GM18951 (cell line): ENCODE data around the gene HAGHL.
A peak's percentile ranks its signal among the peaks of the same experiment; 100 is the strongest.

Experiments used
- POLR2A ChIP-seq: IDR thresholded peaks from 4 replicates; pipeline ENCODE4 v1.6.1; 2011; ENCODE audit warnings: mild to moderate bottlenecking; ENCODE audit not compliant: insufficient read length, insufficient read depth; ENCODE audit errors: extremely low read depth
- in situ Hi-C: fragments of 300-500 bp; cut with MboI; formaldehyde crosslinking; loops from one replicate; pipeline ENCODE4 v1.12.0; 2022; ENCODE audit warnings: low sequenced_read_pairs, mixed read lengths, inconsistent platforms; ENCODE audit not compliant: unreplicated experiment

HAGHL gene

GRCh38 chr16:715477-716199, 11.3 kb upstream of the HAGHL start:
- in situ Hi-C loops, result loop anchor here (10.0 kb wide), 1 partner anchor 69 kb away; the partner anchor contains the start of genes CHTF18 and RPUSD1

GRCh38 chr16:716200-716568, 10.7 kb upstream of the HAGHL start:
- TF ChIP-seq POLR2A, result no peak
- in situ Hi-C loops, result loop anchor here (10.0 kb wide), 1 partner anchor 69 kb away; the partner anchor contains the start of genes CHTF18 and RPUSD1

More at GRCh38 chr16:715477-716199, 11.3 kb upstream of the HAGHL start:
- TF ChIP-seq POLR2A, result peak; percentile 7

GRCh38 chr16:716768-717325, 10.1 kb upstream of the HAGHL start:
- no peak for TF ChIP-seq POLR2A
- in situ Hi-C loops, result loop anchor here (10.0 kb wide), 1 partner anchor 68 kb away; the partner anchor contains the start of genes CHTF18 and RPUSD1

DNA sequence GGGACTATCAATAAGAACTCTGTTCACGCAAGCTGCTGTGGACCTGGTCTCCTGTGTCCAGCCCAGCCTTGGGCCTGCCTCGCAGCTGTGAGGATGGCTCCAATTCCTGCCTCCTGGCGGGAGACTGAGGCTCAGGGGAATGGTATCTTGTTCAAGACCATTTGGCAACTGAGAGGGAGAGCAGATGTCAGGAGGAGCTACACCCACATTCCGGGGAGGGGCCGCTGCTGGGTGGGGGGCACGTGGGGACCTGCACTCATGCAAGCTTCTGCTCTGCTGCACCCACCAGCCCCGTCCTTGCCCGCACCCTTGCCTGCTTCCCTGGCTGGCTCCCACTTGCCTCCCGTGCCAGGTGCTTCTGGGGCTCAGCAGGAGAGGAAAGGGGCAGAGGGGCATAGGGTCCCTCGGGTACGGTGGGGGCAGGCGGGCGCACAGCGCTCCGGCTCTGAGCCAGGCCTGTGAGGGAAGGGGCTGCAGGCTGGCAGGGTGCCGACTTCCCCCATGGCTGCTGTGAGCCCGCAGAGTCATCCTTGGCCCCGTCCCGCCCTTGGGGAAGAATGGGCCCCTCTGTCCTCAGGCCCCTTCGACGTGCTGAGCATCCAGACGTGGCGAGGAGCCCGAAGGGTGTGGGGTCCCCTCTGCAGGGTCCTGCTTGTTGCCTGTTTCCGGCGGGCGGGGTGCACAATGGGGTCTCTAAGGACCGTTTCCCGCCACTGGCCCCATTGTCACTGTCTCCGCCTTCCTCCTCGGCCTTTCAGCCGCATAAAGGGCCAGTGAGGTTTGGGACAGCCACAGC, 9.3 kb upstream of the HAGHL start:
- TF ChIP-seq POLR2A, result peak; percentile 16
- in situ Hi-C loops, result loop anchor here (10.0 kb wide), 1 partner anchor 67 kb away; the partner anchor contains the start of genes CHTF18 and RPUSD1

- no peak for TF ChIP-seq POLR2A
- in situ Hi-C loops, result loop anchor here (10.0 kb wide), 1 partner anchor 66 kb away; the partner anchor contains the start of genes CHTF18 and RPUSD1
Measured at GRCh38 chr16:718389-718788, 8.5 kb upstream of the HAGHL start.

DNA sequence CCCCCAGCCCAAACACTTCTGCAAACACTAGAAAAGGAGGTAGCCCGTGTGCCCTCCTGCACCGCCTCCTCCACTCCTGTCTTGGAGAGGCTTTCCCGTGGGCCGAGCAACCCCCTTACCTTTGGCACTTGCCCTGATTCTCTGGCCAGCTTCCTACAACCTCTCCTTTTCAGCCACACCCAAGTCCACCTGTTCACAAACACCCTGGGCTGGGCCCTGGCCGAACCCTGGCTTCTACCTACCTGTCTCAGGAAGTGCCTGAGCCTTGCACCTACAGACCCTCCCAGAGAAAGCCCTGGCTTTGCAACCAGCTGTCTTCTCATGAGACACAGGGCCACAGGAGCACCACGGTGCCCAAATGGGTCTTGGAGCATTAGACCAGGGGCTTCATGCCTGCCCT, 8.0 kb upstream of the HAGHL start:
- in situ Hi-C loops, result loop anchor here (10.0 kb wide), 1 partner anchor 66 kb away; the partner anchor contains the start of genes CHTF18 and RPUSD1

GRCh38 chr16:719815-720446, 7.0 kb upstream of the HAGHL start:
- TF ChIP-seq POLR2A, result no peak
- in situ Hi-C loops, result loop anchor here (10.0 kb wide), 1 partner anchor 65 kb away; the partner anchor contains the start of genes CHTF18 and RPUSD1

More for the DNA sequence above, 8.0 kb upstream of the HAGHL start:
- no peak for TF ChIP-seq POLR2A

GRCh38 chr16:720447-720989, 6.4 kb upstream of the HAGHL start:
- in situ Hi-C loops, result no loop called here
- no peak for TF ChIP-seq POLR2A

DNA sequence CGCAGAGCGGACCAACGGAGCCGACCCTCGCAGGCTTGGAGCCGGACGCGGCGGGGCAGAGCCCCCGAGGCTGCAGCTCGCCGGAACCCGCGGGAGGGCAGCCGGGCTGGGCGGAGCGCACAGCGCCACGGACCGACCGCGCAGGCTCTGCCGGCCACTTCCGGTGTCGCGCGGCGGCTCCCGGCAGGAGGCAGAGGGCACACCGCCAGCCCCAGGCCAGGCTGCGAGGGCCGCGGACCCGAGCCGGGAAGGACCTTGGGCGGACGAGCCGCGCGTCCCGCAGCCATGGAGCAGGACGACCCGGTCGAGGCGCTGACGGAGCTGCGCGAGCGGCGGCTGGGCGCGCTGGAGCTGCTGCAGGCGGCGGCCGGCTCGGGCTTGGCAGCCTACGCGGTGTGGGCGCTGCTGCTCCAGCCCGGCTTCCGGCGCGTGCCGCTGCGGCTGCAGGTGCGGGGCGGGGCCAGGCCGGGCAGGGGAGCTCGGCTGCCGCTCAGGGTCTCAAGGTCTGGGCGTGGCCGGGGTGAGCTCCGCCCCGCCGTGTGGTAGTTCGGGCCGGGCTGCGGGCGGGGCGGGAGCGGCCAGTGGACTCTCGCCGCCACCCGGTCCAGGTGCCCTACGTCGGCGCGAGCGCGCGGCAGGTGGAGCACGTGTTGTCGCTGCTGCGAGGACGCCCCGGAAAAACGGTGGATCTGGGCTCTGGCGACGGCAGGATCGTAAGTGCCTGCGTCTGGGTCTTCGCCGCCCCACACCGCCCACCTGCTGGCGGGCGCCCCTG, 5.7 kb upstream of the HAGHL start, which contains the start of gene ANTKMT:
Gene ANTKMT, plus strand, starts transcription at position 157 of the 775 bp plus-strand sequence. Its CDS starts 129 bp downstream, at position 286.
- in situ Hi-C loops, result no loop called here

DNA sequence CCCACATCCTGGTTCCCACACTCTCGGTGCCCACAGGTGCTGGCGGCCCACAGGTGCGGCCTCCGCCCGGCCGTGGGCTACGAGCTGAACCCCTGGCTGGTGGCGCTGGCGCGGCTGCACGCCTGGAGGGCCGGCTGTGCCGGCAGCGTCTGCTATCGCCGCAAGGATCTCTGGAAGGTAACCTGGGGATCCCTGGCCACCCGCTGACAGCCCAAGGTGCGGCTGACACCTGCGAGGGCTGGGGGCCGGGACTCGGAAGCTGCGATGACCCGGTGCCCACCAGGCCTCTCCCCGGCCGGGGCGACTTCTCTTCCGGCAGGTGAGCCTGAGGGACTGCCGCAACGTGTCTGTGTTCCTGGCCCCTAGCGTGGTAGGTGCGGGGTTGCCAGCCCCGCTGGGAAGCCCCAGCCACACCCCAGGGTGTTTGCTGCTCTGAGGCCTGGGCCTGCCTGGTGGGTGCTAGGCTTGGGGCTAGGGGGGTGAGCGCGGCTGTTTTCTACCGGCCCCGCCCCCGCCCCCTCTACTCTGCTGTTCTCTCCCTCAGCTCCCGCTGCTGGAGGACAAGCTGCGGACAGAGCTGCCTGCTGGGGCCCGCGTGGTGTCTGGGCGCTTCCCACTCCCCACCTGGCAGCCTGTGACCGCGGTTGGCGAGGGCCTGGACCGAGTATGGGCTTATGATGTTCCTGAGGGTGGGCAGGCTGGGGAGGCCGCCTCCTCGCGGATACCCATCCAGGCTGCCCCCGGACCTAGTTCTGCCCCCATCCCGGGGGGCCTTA, 5.0 kb upstream of the HAGHL start:
- TF ChIP-seq POLR2A, result no peak

More for the DNA sequence above, 5.7 kb upstream of the HAGHL start, which contains the start of gene ANTKMT:
- TF ChIP-seq POLR2A, result peak; percentile 99

More for the DNA sequence above, 5.0 kb upstream of the HAGHL start:
- in situ Hi-C loops, result no loop called here
